ENCODE results near the gene LGALSL. TPM values are rescaled to one million over a fixed set of nuclear protein-coding genes. Genes with fewer than 3 reads are reported as not detected.

LGALSL gene
- total and polyA plus RNA-seq, 2 of the 13 experiments (the other 11 are each of a cell fraction or from before 2014, with no cell fraction given), result 15.4 to 20.0 TPM

- TF ChIP-seq, protein P1, sequence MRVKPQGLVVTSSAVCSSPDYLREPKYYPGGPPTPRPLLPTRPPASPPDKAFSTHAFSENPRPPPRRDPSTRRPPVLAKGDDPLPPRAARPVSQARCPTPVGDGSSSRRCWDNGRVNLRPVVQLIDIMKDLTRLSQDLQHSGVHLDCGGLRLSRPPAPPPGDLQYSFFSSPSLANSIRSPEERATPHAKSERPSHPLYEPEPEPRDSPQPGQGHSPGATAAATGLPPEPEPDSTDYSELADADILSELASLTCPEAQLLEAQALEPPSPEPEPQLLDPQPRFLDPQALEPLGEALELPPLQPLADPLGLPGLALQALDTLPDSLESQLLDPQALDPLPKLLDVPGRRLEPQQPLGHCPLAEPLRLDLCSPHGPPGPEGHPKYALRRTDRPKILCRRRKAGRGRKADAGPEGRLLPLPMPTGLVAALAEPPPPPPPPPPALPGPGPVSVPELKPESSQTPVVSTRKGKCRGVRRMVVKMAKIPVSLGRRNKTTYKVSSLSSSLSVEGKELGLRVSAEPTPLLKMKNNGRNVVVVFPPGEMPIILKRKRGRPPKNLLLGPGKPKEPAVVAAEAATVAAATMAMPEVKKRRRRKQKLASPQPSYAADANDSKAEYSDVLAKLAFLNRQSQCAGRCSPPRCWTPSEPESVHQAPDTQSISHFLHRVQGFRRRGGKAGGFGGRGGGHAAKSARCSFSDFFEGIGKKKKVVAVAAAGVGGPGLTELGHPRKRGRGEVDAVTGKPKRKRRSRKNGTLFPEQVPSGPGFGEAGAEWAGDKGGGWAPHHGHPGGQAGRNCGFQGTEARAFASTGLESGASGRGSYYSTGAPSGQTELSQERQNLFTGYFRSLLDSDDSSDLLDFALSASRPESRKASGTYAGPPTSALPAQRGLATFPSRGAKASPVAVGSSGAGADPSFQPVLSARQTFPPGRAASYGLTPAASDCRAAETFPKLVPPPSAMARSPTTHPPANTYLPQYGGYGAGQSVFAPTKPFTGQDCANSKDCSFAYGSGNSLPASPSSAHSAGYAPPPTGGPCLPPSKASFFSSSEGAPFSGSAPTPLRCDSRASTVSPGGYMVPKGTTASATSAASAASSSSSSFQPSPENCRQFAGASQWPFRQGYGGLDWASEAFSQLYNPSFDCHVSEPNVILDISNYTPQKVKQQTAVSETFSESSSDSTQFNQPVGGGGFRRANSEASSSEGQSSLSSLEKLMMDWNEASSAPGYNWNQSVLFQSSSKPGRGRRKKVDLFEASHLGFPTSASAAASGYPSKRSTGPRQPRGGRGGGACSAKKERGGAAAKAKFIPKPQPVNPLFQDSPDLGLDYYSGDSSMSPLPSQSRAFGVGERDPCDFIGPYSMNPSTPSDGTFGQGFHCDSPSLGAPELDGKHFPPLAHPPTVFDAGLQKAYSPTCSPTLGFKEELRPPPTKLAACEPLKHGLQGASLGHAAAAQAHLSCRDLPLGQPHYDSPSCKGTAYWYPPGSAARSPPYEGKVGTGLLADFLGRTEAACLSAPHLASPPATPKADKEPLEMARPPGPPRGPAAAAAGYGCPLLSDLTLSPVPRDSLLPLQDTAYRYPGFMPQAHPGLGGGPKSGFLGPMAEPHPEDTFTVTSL (CRISPR knock-in tag; IDR thresholded peaks at IDR 0.05; ENCODE audit: borderline replicate concordance), result no peak
- TF ChIP-seq, protein P2, sequence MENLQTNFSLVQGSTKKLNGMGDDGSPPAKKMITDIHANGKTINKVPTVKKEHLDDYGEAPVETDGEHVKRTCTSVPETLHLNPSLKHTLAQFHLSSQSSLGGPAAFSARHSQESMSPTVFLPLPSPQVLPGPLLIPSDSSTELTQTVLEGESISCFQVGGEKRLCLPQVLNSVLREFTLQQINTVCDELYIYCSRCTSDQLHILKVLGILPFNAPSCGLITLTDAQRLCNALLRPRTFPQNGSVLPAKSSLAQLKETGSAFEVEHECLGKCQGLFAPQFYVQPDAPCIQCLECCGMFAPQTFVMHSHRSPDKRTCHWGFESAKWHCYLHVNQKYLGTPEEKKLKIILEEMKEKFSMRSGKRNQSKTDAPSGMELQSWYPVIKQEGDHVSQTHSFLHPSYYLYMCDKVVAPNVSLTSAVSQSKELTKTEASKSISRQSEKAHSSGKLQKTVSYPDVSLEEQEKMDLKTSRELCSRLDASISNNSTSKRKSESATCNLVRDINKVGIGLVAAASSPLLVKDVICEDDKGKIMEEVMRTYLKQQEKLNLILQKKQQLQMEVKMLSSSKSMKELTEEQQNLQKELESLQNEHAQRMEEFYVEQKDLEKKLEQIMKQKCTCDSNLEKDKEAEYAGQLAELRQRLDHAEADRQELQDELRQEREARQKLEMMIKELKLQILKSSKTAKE (CRISPR knock-in tag; IDR thresholded peaks at IDR 0.05; ENCODE audit: borderline replicate concordance), result no peak
- TF ChIP-seq ZNF7 (CRISPR knock-in tag; IDR thresholded peaks at IDR 0.05), result no peak
- peak; percentile 30 for TF ChIP-seq YY1 (IDR thresholded peaks at IDR 0.05; ENCODE audit: insufficient read depth, insufficient replicate concordance, low read depth, low read length)
- TF ChIP-seq RAD21 (CRISPR knock-in tag; IDR thresholded peaks at IDR 0.05), result peak; percentile 77
- TF ChIP-seq, protein P3, sequence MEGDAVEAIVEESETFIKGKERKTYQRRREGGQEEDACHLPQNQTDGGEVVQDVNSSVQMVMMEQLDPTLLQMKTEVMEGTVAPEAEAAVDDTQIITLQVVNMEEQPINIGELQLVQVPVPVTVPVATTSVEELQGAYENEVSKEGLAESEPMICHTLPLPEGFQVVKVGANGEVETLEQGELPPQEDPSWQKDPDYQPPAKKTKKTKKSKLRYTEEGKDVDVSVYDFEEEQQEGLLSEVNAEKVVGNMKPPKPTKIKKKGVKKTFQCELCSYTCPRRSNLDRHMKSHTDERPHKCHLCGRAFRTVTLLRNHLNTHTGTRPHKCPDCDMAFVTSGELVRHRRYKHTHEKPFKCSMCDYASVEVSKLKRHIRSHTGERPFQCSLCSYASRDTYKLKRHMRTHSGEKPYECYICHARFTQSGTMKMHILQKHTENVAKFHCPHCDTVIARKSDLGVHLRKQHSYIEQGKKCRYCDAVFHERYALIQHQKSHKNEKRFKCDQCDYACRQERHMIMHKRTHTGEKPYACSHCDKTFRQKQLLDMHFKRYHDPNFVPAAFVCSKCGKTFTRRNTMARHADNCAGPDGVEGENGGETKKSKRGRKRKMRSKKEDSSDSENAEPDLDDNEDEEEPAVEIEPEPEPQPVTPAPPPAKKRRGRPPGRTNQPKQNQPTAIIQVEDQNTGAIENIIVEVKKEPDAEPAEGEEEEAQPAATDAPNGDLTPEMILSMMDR (CRISPR knock-in tag; IDR thresholded peaks at IDR 0.05), result peak; percentile 81
- TF ChIP-seq ZNF10 (CRISPR knock-in tag; IDR thresholded peaks at IDR 0.05; ENCODE audit: borderline replicate concordance, low read depth), result no peak
- TF ChIP-seq ZSCAN29 (CRISPR knock-in tag; conservative IDR thresholded peaks at IDR 0.05), result no peak
- TF ChIP-seq THYN1 (CRISPR knock-in tag; IDR thresholded peaks at IDR 0.05; ENCODE audit: borderline replicate concordance, low read depth), result no peak
- TF ChIP-seq BORCS8-MEF2B (CRISPR knock-in tag; IDR thresholded peaks at IDR 0.05), result no peak
- no peak for TF ChIP-seq MLXIP (CRISPR knock-in tag; IDR thresholded peaks at IDR 0.05; ENCODE audit: borderline replicate concordance)
- no peak for TF ChIP-seq ZNF296 (CRISPR knock-in tag; conservative IDR thresholded peaks at IDR 0.05)
- no peak for TF ChIP-seq KLF11 (CRISPR knock-in tag; IDR thresholded peaks at IDR 0.05)
- no peak for TF ChIP-seq AGO2 (optimal IDR thresholded peaks at IDR 0.05; ENCODE audit: low read depth, low read length)
- TF ChIP-seq SP1 (IDR thresholded peaks at IDR 0.05), result no peak
- TF ChIP-seq SP1 (CRISPR knock-in tag; IDR thresholded peaks at IDR 0.05), result no peak
These were observed 34.4 kb downstream of the LGALSL start (continued) for GRCh38 chr2:64488050-64488974.
